GM19023 (cell line): ENCODE measurements around the gene USP43.

ENCODE experiments used
- ATAC-seq: cut with Tn5 transposase; IDR thresholded peaks from one replicate; pipeline ENCODE4 v1.9.1; 2021; ENCODE audit warnings: mild to moderate bottlenecking, moderate library complexity; ENCODE audit not compliant: unreplicated experiment

USP43 gene

GRCh38 chr17:9705745-9706144, 60.4 kb downstream of the USP43 start:
- no peak for ATAC-seq

GRCh38 chr17:9707948-9708347, 62.6 kb downstream of the USP43 start:
- no peak for ATAC-seq

GRCh38 chr17:9714801-9715200, 69.5 kb downstream of the USP43 start:
- no peak for ATAC-seq

- no peak for ATAC-seq
Observed at GRCh38 chr17:9715503-9716016, 70.2 kb downstream of the USP43 start.

- ATAC-seq: no peak
Observed at GRCh38 chr17:9725575-9725974, 80.3 kb downstream of the USP43 start.

- ATAC-seq: no peak
Observed at GRCh38 chr17:9726291-9726690, 81.0 kb downstream of the USP43 start.

- no peak for ATAC-seq
Observed at GRCh38 chr17:9728005-9728404, 82.7 kb downstream of the USP43 start.

GRCh38 chr17:9728564-9728963, 83.2 kb downstream of the USP43 start:
- no peak for ATAC-seq

- ATAC-seq: no peak
Observed at GRCh38 chr17:9729034-9729650, 83.8 kb downstream of the USP43 start.

- no peak for ATAC-seq
Observed at GRCh38 chr17:9729735-9730420, 84.6 kb downstream of the USP43 start.

- no peak for ATAC-seq
Observed at GRCh38 chr17:9750524-9750923, 105.2 kb downstream of the USP43 start.

GRCh38 chr17:9755083-9755482, 109.8 kb downstream of the USP43 start:
- ATAC-seq: no peak

GRCh38 chr17:9760266-9760665, 114.9 kb downstream of the USP43 start:
- no peak for ATAC-seq

- no peak for ATAC-seq
Observed at GRCh38 chr17:9763643-9764042, 118.3 kb downstream of the USP43 start.

GRCh38 chr17:9765322-9765721, 120.0 kb downstream of the USP43 start:
- ATAC-seq: no peak

- ATAC-seq: no peak
Observed at GRCh38 chr17:9766970-9767369, 121.7 kb downstream of the USP43 start.

- no peak for ATAC-seq
Observed at GRCh38 chr17:9767432-9767991, 122.2 kb downstream of the USP43 start.

- ATAC-seq: no peak
Observed at GRCh38 chr17:9768381-9768934, 123.1 kb downstream of the USP43 start.

- no peak for ATAC-seq
Observed at GRCh38 chr17:9769036-9769695, 123.8 kb downstream of the USP43 start.

GRCh38 chr17:9771465-9771864, 126.1 kb downstream of the USP43 start:
- no peak for ATAC-seq

- ATAC-seq: no peak
Observed at GRCh38 chr17:9772658-9773057, 127.3 kb downstream of the USP43 start.
